K562 (cell line): Measurements from ENCODE around the gene HSBP1L1. TPM values are rescaled to one million over a fixed set of nuclear protein-coding genes. Genes with fewer than 3 reads are reported as not detected.

ENCODE experiments used
- ATAC-seq: fragments of 200-7000 bp; cut with Tn5 transposase; 3 replicates; pipeline ENCODE4 v1.9.1; 2020; ENCODE audit warnings: moderate library complexity
- BruUV-seq: library from RNA; stranded (reverse); fragments of 400-500 nt; replicated peaks from 2 replicates; lab custom pipeline; 2021; lab: Mats Ljungman, UMichigan
- CTCF ChIA-PET: fragments of 300-600 bp; formaldehyde crosslinking; extraction: SDS; loops from one replicate; lab custom pipeline; 2021; ENCODE audit warnings: low intra/inter-chr PET ratio; lab: Yijun Ruan, JAX
- POLR2A ChIA-PET: fragments of 300-600, 350-650 bp; sonication (Branson Sonifier 250); formaldehyde crosslinking; extraction: SDS; loops from one replicate; lab custom pipeline; 2021; ENCODE audit warnings: antibody characterized with exemption, inconsistent platforms; lab: Yijun Ruan, JAX
- DNase-seq, 4 experiments: peaks; one replicate each; pipeline versions ENCODE4 v3.0.0 to v3.0.0-alpha.2; 2011 to 2018; ENCODE audit warnings: low spot score in 3 of 4, mixed read lengths in 3 of 4; ENCODE audit errors: extremely low read depth in 1 of 4
- FAIRE-seq: peaks from 2 replicates; lab custom pipeline; 2011; peaks lifted over from hg19 to GRCh38; lab: Jason Lieb, UNC
- H2AFZ ChIP-seq: 2 replicates; pipeline ENCODE4 v1.6.0; 2011; ENCODE audit warnings: low read depth, low read length, control low read depth, inconsistent platforms
- H3K27ac ChIP-seq: fragments of 200-600 bp; 3 replicates; pipeline ENCODE4 v1.8.0; 2011; ENCODE audit warnings: low read depth, mild to moderate bottlenecking, control low read depth, inconsistent platforms, low read length, moderate library complexity, mixed read lengths; ENCODE audit errors: extremely low read depth
- H3K27me3 ChIP-seq, 2 experiments: fragments of 300-600 bp in 1 of 2; 2 replicates in 1 of 2; 3 replicates in 1 of 2; pipeline versions ENCODE4 v1.6.0 to v1.8.0; 2011; ENCODE audit warnings: inconsistent platforms in 2 of 2, low read length in 2 of 2, mild to moderate bottlenecking in 1 of 2, mixed read lengths in 1 of 2, moderate library complexity in 1 of 2; ENCODE audit not compliant: control insufficient read depth in 2 of 2, insufficient read depth in 2 of 2
- H3K36me3 ChIP-seq: fragments of 300-600 bp; 3 replicates; pipeline ENCODE4 v1.8.0; 2011; ENCODE audit warnings: mild to moderate bottlenecking, low read length, inconsistent platforms; ENCODE audit not compliant: control insufficient read depth, insufficient read depth
- H3K4me1 ChIP-seq, 2 experiments: fragments of 200-600 bp in 1 of 2; replicated peaks in 1 of 2; 2 replicates in 1 of 2; 3 replicates in 1 of 2; pipeline versions ENCODE4 v1.5.1 to v1.8.0; 2011; ENCODE audit warnings: inconsistent platforms in 2 of 2, low read length in 2 of 2, mild to moderate bottlenecking in 1 of 2, mixed read lengths in 1 of 2, moderate library complexity in 1 of 2; ENCODE audit not compliant: control insufficient read depth in 2 of 2, insufficient read depth in 2 of 2
- H3K4me2 ChIP-seq: 2 replicates; pipeline ENCODE4 v1.6.1; 2011; ENCODE audit warnings: low read length, control low read depth, inconsistent platforms, mixed read lengths; ENCODE audit not compliant: insufficient read depth
- H3K4me3 ChIP-seq: fragments of 200-600 bp; sonication (generic), shearing (Covaris generic); 2 replicates; pipeline ENCODE4 v1.5.1; 2016; ENCODE audit warnings: control low read depth, inconsistent platforms
- H3K79me2 ChIP-seq: fragments of 200-600 bp; 3 replicates; pipeline ENCODE4 v1.8.0; 2011; ENCODE audit warnings: low read length, inconsistent platforms; ENCODE audit not compliant: control insufficient read depth, insufficient read depth
- H3K9ac ChIP-seq, 2 experiments: 2 replicates each; pipeline versions ENCODE4 v1.6.0 to v1.6.1; 2011; ENCODE audit warnings: low read depth in 2 of 2, low read length in 2 of 2, control low read depth in 1 of 2, inconsistent platforms in 1 of 2, mild to moderate bottlenecking in 1 of 2, mixed read lengths in 1 of 2; ENCODE audit not compliant: insufficient read depth in 1 of 2
- H3K9me1 ChIP-seq: one replicate; pipeline ENCODE4 v1.6.0; 2011; ENCODE audit warnings: inconsistent platforms, mild to moderate bottlenecking, low read length, moderate library complexity; ENCODE audit not compliant: control insufficient read depth, insufficient read depth
- H3K9me3 ChIP-seq: replicated peaks from 2 replicates; pipeline ENCODE4 v1.5.1; 2011; ENCODE audit warnings: low read depth, low read length, inconsistent platforms; ENCODE audit not compliant: control insufficient read depth, insufficient read depth
- H4K20me1 ChIP-seq: replicated peaks from 2 replicates; pipeline ENCODE4 v1.6.1; 2011; ENCODE audit warnings: low read length, inconsistent platforms, mixed read lengths; ENCODE audit not compliant: control insufficient read depth, insufficient read depth
- CHD7 ChIP-seq: fragments of 200-600 bp; sonication (generic); IDR thresholded peaks from one replicate; pipeline ENCODE4 v1.6.1; 2012; ENCODE audit warnings: mild to moderate bottlenecking, low read depth, low read length, inconsistent platforms
- ETV1 ChIP-seq: fragments of 450-650 bp; conservative IDR thresholded peaks from 2 replicates; pipeline ENCODE4 v1.6.1; 2016; ENCODE audit warnings: missing genetic modification characterization, control low read depth, low read depth, missing compliant biosample characterization
- ETV5 ChIP-seq: sonication (generic); formaldehyde crosslinking; IDR thresholded peaks from 2 replicates; pipeline ENCODE4 v1.4.0; 2020; ENCODE audit warnings: low read depth, mild to moderate bottlenecking, missing genetic modification reagents
- HDAC8 ChIP-seq: fragments of 450-650 bp; IDR thresholded peaks from 2 replicates; pipeline ENCODE4 v1.6.1; 2016; ENCODE audit warnings: mild to moderate bottlenecking, missing genetic modification characterization, moderate library complexity, missing compliant biosample characterization
- KLF1 ChIP-seq: fragments of 450-650 bp; IDR thresholded peaks from 2 replicates; pipeline ENCODE4 v1.6.1; 2016; ENCODE audit warnings: missing genetic modification characterization, missing compliant biosample characterization
- MAZ ChIP-seq, 2 experiments: fragments of 450-650 bp in 1 of 2; sonication (generic) in 1 of 2; formaldehyde crosslinking; IDR thresholded peaks in 1 of 2; conservative IDR thresholded peaks in 1 of 2; 2 replicates each; pipeline versions ENCODE4 v1.4.0 to v1.5.0; 2020; ENCODE audit warnings: mild to moderate bottlenecking in 1 of 2, missing genetic modification reagents in 1 of 2
- SIN3B ChIP-seq: fragments of 450-650 bp; IDR thresholded peaks from 2 replicates; pipeline ENCODE4 v1.6.1; 2017; ENCODE audit warnings: low read depth, mild to moderate bottlenecking, moderate library complexity
- ZNF3 ChIP-seq: fragments of 250-450 bp; sonication (Bioruptor Pico); IDR thresholded peaks from 2 replicates; pipeline ENCODE4 v1.5.0; 2021; ENCODE audit warnings: mild to moderate bottlenecking, moderate library complexity
- WGBS: fragments of 100-300 bp; shearing (Covaris generic); methylation state at CpG from one replicate; pipeline ENCODE4 v1.1.6; 2016; ENCODE audit warnings: low coverage, mixed read lengths; ENCODE audit not compliant: insufficient coverage; ENCODE audit errors: missing lambda C conversion rate; 5-methylcytosine and 5-hydroxymethylcytosine counted together
- in situ Hi-C: fragments of 300-500 bp; cut with MboI; formaldehyde crosslinking; loops from 4 replicates; pipeline ENCODE4 v1.15.0; 2018; ENCODE audit warnings: inconsistent platforms, mixed read lengths
- intact Hi-C: fragments of 100-400 bp; cut with micrococcal nuclease; formaldehyde crosslinking; loops from 2 replicates; pipeline ENCODE4 v1.14.2; 2022
- polyA plus RNA-seq, 8 experiments: library from polyadenylated mRNA; depleted of rRNA in 4 of 8; stranded (reverse) in 5 of 8; unstranded in 3 of 8; fragments of >200 nt; fragmentation: Nextera tagmentation in 2 of 8; fragmentation: Illumina TruSeq in 1 of 8; extraction: Ambion mirVana in 2 of 8; extraction: Trizol in 1 of 8; gene quantifications; 2 replicates each; pipeline versions ENCODE4 v1.2.1 to v1.2.3, GENCODE V29; 2011 to 2014; ENCODE audit warnings: inconsistent platforms in 1 of 8, missing spikeins in 1 of 8
- total RNA-seq, 7 experiments: library from RNA; depleted of rRNA in 6 of 7; stranded (reverse); fragments of >200 nt in 6 of 7; fragmentation: Illumina TruSeq in 2 of 7; extraction: Trizol in 2 of 7; gene quantifications; 2 replicates each; pipeline versions ENCODE4 v1.2.1 to v1.2.3, GENCODE V29; 2011 to 2021; ENCODE audit warnings: low replicate concordance in 1 of 7
- TF ChIP-seq, protein P1 (sequence below): fragments of 250-450 bp; sonication (Bioruptor Pico); IDR thresholded peaks from 2 replicates; pipeline ENCODE4 v1.5.0; 2020; ENCODE audit warnings: mild to moderate bottlenecking

Gene HSBP1L1
- total and polyA plus RNA-seq, 9 of the 15 experiments (the other 6 are each of a cell fraction or from before 2014, with no cell fraction given): 0.24 to 0.36 TPM; not detected in 7

DNA sequence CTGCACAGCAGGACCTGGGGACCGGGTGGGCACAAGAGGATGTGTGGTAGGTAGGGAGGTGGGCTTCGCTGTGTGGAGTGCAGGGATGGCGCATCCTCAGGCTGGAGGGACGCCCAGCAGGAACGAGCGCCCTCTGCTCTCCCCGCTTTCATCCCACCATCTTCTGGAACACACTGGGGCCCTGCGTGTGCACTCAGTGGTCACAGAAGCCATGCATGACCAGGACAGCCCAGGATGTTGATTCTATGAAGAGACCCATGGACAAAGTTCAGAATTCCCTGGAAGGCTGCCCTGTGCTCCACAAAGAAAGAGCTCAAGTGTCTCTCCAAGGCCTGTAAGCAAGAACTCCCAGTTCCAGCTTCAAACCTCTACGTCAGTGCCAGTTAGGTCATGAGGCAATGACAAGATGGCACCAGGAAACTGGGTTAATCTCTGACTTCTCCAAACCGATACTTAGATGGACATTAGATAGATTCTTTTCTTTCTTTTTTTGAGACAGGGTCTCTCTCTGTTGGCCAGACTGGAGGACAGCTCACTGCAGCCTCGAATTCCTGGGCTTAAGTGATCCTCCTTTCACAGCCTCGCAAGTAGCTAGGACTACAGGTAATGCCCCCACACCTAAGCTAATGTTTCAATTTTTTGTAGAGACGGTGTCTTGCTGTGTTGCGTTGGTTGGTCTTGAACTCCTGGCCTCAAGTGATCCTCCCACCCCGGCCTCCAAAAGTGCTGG, 16.4 kb upstream of the HSBP1L1 start:
- Histone ChIP-seq H3K79me2 (peaks cover 8% of the 10 kb centered on the region; the same call in 1 of the 3 replicates), H3K4me3 (no peak overlapping the region), H3K4me2 (no peak overlapping the region), H3K9ac (peak overlapping the region in 1 of 2 experiments; percentile 45; a peak in 1 of 4 replicates), H2AFZ (no peak overlapping the region), H3K9me1 (no peaks in the 10 kb centered on the region), H3K4me1 (peaks cover 4 to 53% of the 10 kb centered on the region in 2 experiments; a peak in 4 of 5 replicates), H3K27ac (no peak overlapping the region), H3K27me3 (no peaks in the 10 kb centered on the region), H3K36me3 (no peaks in the 10 kb centered on the region), H4K20me1 (peaks cover 16% of the 10 kb centered on the region), H3K9me3 (no peaks in the 10 kb centered on the region)
- DNase-seq: no peak
- WGBS: 84% methylated on average over 9 of the region's 15 CpGs
- FAIRE-seq: no peak
- ATAC-seq: no peak
- in situ Hi-C loops (no loop called here), intact Hi-C loops (no loop called here)
- ChIA-PET POLR2A (interaction anchor here (0.9 to 1.1 kb wide), 2 partner anchors 11 to 12 kb away, joined by 3 read pairs; no protein-coding TSS in a partner anchor), CTCF (no interaction called here)
- BruUV-seq: no TSS peak
- TF ChIP-seq ETV1 (no peak), SIN3B (no peak), KLF1 (tag) (no peak), HDAC8 (tag) (no peak), CHD7 (no peak), ZNF3 (CRISPR knock-in tag) (no peak), ETV5 (no peak), MAZ (CRISPR knock-in tag; conservative IDR thresholded peaks at IDR 0.05 in 1 of 2, IDR thresholded peaks at IDR 0.05 in 1 of 2) (no peak)
- TF ChIP-seq, protein P1, sequence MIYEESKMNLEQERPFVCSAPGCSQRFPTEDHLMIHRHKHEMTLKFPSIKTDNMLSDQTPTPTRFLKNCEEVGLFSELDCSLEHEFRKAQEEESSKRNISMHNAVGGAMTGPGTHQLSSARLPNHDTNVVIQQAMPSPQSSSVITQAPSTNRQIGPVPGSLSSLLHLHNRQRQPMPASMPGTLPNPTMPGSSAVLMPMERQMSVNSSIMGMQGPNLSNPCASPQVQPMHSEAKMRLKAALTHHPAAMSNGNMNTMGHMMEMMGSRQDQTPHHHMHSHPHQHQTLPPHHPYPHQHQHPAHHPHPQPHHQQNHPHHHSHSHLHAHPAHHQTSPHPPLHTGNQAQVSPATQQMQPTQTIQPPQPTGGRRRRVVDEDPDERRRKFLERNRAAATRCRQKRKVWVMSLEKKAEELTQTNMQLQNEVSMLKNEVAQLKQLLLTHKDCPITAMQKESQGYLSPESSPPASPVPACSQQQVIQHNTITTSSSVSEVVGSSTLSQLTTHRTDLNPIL (CRISPR knock-in tag): no peak
